A204.1 (cell line): ENCODE data around the gene SLC36A4.
"Not testable (repeated sequence)": the region's sequence is repeated elsewhere in the genome, so short reads cannot be mapped to it uniquely, and the experiment has no call there.

Source experiments
- FAIRE-seq: peaks from 2 replicates; lab custom pipeline; 2012; peaks lifted over from hg19 to GRCh38; lab: Jason Lieb, UNC

The SLC36A4 gene

GRCh38 chr11:93193731-93194130 lies 4.1 kb downstream of the SLC36A4 start:
- no peak for FAIRE-seq

GRCh38 chr11:93192163-93192562 lies 5.6 kb downstream of the SLC36A4 start:
- no peak for FAIRE-seq

- FAIRE-seq, result no peak
Measured at GRCh38 chr11:93189462-93189861, 8.3 kb downstream of the SLC36A4 start.

- no peak for FAIRE-seq
Measured at GRCh38 chr11:93188726-93189125, 9.1 kb downstream of the SLC36A4 start.

GRCh38 chr11:93187290-93187689 lies 10.5 kb downstream of the SLC36A4 start:
- no peak for FAIRE-seq

GRCh38 chr11:93177891-93178290 lies 19.9 kb downstream of the SLC36A4 start:
- FAIRE-seq, result not testable (repeated sequence)

- peak; percentile 91 for FAIRE-seq
Measured at GRCh38 chr11:93169950-93170561, 27.7 kb downstream of the SLC36A4 start.

- no peak for FAIRE-seq
Measured at GRCh38 chr11:93169143-93169542, 28.6 kb downstream of the SLC36A4 start.

GRCh38 chr11:93166862-93167261 lies 30.9 kb downstream of the SLC36A4 start:
- no peak for FAIRE-seq

- FAIRE-seq, result no peak
Measured at GRCh38 chr11:93166194-93166593, 31.6 kb downstream of the SLC36A4 start.

GRCh38 chr11:93160808-93161207 lies 37.0 kb downstream of the SLC36A4 start:
- no peak for FAIRE-seq

- no peak for FAIRE-seq
Measured at GRCh38 chr11:93160156-93160555, 37.6 kb downstream of the SLC36A4 start.

- no peak for FAIRE-seq
Measured at GRCh38 chr11:93159721-93160120, 38.1 kb downstream of the SLC36A4 start.

- FAIRE-seq, result no peak
Measured at GRCh38 chr11:93155738-93156137, 42.1 kb downstream of the SLC36A4 start.

GRCh38 chr11:93145390-93145915 lies 52.3 kb downstream of the SLC36A4 start:
- FAIRE-seq, result no peak

GRCh38 chr11:93143800-93144199 lies 54.0 kb downstream of the SLC36A4 start:
- no peak for FAIRE-seq

GRCh38 chr11:93143186-93143585 lies 54.6 kb downstream of the SLC36A4 start:
- no peak for FAIRE-seq

- no peak for FAIRE-seq
Measured at GRCh38 chr11:93133488-93134109, 64.2 kb downstream of the SLC36A4 start.

GRCh38 chr11:93132836-93133235 lies 65.0 kb downstream of the SLC36A4 start:
- no peak for FAIRE-seq

GRCh38 chr11:93131709-93132108 lies 66.1 kb downstream of the SLC36A4 start:
- FAIRE-seq, result no peak

GRCh38 chr11:93128574-93128973 lies 69.2 kb downstream of the SLC36A4 start:
- FAIRE-seq, result no peak

- FAIRE-seq, result no peak
Measured at GRCh38 chr11:93123351-93123898, 74.4 kb downstream of the SLC36A4 start.

- FAIRE-seq, result no peak
Measured at GRCh38 chr11:93122535-93123235, 75.1 kb downstream of the SLC36A4 start.
